Mammary epithelial cell (primary cell): ENCODE measurements around the gene SEPTIN1.

Source experiments
- EZH2 ChIP-seq: IDR thresholded peaks from 2 replicates; pipeline ENCODE4 v1.6.1; 2012; ENCODE audit warnings: low read length, inconsistent platforms, borderline replicate concordance
- TF ChIP-seq, protein P1 (sequence below), 2 donors: IDR thresholded peaks in 1 of 2; conservative IDR thresholded peaks in 1 of 2; 2 replicates each; pipeline ENCODE4 v1.5.1; 2011 to 2012; ENCODE audit warnings: inconsistent platforms in 2 of 2, low read length in 2 of 2, mild to moderate bottlenecking in 2 of 2, control low read depth in 1 of 2, low read depth in 1 of 2; ENCODE audit not compliant: insufficient read depth in 1 of 2; ENCODE audit errors: extremely low read depth in 1 of 2

DNA sequence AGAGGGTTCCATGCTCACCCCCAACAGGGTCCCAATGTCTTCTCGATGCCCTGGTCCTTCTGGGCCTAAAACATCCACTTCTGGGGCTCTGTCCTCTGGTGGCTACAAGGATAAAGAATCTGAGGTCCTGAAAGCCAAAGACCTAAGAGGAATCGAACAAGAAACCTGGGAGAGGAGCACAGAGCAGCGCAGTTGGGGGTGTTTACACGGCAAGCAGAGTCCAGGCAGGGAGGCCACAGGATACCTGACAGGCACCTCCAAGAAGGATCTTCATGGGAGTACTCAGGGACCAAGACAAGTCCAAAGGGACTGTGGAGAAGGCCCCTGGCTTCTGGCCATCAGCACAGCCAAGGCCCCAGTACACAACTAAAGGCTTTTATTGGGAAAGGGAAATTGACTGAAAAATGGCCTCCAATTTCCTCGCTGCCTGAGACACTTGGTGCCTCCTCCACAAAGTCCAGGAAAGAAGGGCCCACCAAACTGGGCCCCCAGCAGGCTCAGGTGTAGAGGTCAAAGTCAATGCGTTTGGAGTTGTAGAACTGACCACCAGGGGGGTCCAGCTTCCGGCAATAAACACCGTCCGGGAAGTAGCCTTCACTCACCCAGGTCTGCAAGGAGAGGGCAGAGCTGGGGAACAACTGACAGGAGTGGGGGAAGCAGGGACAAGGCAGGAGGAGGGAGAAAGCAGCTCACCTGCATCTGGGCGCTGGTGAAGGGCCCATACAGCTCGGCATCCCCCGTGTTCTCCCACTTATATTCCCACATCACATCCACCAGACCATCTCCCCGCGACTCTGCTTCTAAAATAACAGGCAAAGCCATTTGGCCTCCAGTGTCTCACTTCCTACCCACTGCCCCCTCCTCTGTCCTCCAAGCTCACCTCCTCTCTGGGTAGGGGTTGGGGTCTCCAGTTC is 29.6 kb downstream of the SEPTIN1 start:
- TF ChIP-seq, protein P1, sequence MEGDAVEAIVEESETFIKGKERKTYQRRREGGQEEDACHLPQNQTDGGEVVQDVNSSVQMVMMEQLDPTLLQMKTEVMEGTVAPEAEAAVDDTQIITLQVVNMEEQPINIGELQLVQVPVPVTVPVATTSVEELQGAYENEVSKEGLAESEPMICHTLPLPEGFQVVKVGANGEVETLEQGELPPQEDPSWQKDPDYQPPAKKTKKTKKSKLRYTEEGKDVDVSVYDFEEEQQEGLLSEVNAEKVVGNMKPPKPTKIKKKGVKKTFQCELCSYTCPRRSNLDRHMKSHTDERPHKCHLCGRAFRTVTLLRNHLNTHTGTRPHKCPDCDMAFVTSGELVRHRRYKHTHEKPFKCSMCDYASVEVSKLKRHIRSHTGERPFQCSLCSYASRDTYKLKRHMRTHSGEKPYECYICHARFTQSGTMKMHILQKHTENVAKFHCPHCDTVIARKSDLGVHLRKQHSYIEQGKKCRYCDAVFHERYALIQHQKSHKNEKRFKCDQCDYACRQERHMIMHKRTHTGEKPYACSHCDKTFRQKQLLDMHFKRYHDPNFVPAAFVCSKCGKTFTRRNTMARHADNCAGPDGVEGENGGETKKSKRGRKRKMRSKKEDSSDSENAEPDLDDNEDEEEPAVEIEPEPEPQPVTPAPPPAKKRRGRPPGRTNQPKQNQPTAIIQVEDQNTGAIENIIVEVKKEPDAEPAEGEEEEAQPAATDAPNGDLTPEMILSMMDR (conservative IDR thresholded peaks at IDR 0.05 in 1 of 2, IDR thresholded peaks at IDR 0.05 in 1 of 2; ENCODE audit: extremely low read depth in 1 of 2, insufficient read depth in 1 of 2, low read depth in 1 of 2, low read length in 2 of 2), result peak in 1 of 2 donors; percentile 13
- no peak for TF ChIP-seq EZH2
